ENCODE data around the gene RNF10. TPM values are rescaled to one million over a fixed set of nuclear protein-coding genes. Genes with fewer than 3 reads are reported as not detected.

Gene RNF10
- total RNA-seq, 1 experiment from 2014 or later = 153 TPM

GRCh38 chr12:120588948-120589930 lies 55.1 kb downstream of the RNF10 start:
- Mint-ChIP-seq H3K27me3 (ENCODE audit: low read depth) (peaks cover 18% of the 10 kb centered on the region), H3K9me3 (no peaks in the 10 kb centered on the region), H3K36me3 (ENCODE audit: insufficient read depth in 1 of 3, low read depth in 3 of 3) (no peaks in the 10 kb centered on the region), H3K4me1 (peaks cover 7 to 8% of the 10 kb centered on the region in 2 experiments), H3K4me3 (no peak overlapping the region), H3K27ac (peak overlapping the region in 1 of 3 experiments; percentile 52; a peak in 1 of 7 replicates)
- Histone ChIP-seq H2BK15ac (ENCODE audit: low read depth, low read length) (no peak overlapping the region), H3K27me3 (ENCODE audit: insufficient read depth, low read length) (no peaks in the 10 kb centered on the region; the same call in 1 of the 2 replicates), H3K18ac (ENCODE audit: insufficient read length, low read depth, low read length) (no peak overlapping the region), H3K9me3 (ENCODE audit: control insufficient read depth, low read depth, low read length) (no peaks in the 10 kb centered on the region), H3K4ac (ENCODE audit: low read depth, low read length) (no peak overlapping the region), H3K27ac (ENCODE audit: insufficient read length, low read depth, low read length) (no peak overlapping the region), H2AFZ (ENCODE audit: low read length) (no peak overlapping the region), H4K91ac (ENCODE audit: insufficient read length, low read depth, low read length) (no peak overlapping the region), H2BK120ac (ENCODE audit: low read depth, low read length, poor library complexity, severe bottlenecking) (no peak overlapping the region), H3K23me2 (ENCODE audit: insufficient read length, low read depth, low read length, poor library complexity, severe bottlenecking) (no peaks in the 10 kb centered on the region), H3K4me2 (ENCODE audit: insufficient read depth, insufficient read length, low read length) (no peak overlapping the region), H2BK12ac (ENCODE audit: insufficient read length, low read depth, low read length) (no peak overlapping the region), H3K14ac (ENCODE audit: insufficient read depth, low read length) (no peak overlapping the region), H2BK20ac (ENCODE audit: low read depth, low read length, poor library complexity, severe bottlenecking) (no peak overlapping the region), H2AK5ac (ENCODE audit: insufficient read length, low read length) (no peak overlapping the region), H4K5ac (ENCODE audit: insufficient read length, low read depth, low read length) (no peak overlapping the region), H3K56ac (ENCODE audit: insufficient read length, low read depth, low read length) (no peak overlapping the region), H3K23ac (ENCODE audit: insufficient read length, low read depth, low read length) (no peak overlapping the region), H2BK5ac (ENCODE audit: insufficient read length, low read length) (no peak overlapping the region), H3T11ph (ENCODE audit: low read length) (no peak overlapping the region), H4K20me1 (ENCODE audit: control insufficient read depth, insufficient read depth, insufficient read length) (no peaks in the 10 kb centered on the region), H3K79me1 (ENCODE audit: insufficient read depth, low read depth, low read length, poor library complexity, severe bottlenecking) (no peaks in the 10 kb centered on the region), H4K8ac (replicated peaks; ENCODE audit: insufficient read length, low read depth, low read length) (no peak overlapping the region), H3K79me2 (ENCODE audit: insufficient read depth, low read length) (no peaks in the 10 kb centered on the region), H3K9ac (ENCODE audit: extremely low read depth, insufficient read length, low read length) (no peak overlapping the region), H3K4me1 (ENCODE audit: insufficient read depth, low read length) (no peaks in the 10 kb centered on the region)
- DNase-seq = no peak
- TF ChIP-seq CTCF (conservative IDR thresholded peaks at IDR 0.05) = no peak
- no CpG with 5 or more reads among the region's 17 CpGs for WGBS (ENCODE audit: extremely low coverage, insufficient read length, low lambda C conversion rate)

Data from H9 (cell line).